Measurements from ENCODE around the gene TMED1. TPM values are rescaled to one million over a fixed set of nuclear protein-coding genes. Genes with fewer than 3 reads are reported as not detected.
"Not testable (repeated sequence)": the region's sequence is repeated elsewhere in the genome, so short reads cannot be mapped to it uniquely, and the experiment has no call there.

Gene TMED1
- total and polyA plus RNA-seq, 2 experiments from 2014 or later, result 65.0 to 95.4 TPM

GRCh38 chr19:10862561-10863106, 26.6 kb upstream of the TMED1 start:
- Histone ChIP-seq H4K20me1 (ENCODE audit: insufficient read depth, poor library complexity, severe bottlenecking) (no peaks in the 10 kb centered on the region), H3K79me2 (no peaks in the 10 kb centered on the region), H3K9me3 (ENCODE audit: low read depth) (no peaks in the 10 kb centered on the region), H3K27ac (peak overlapping the region; percentile 73), H3K4me3 (no peak overlapping the region), H2AFZ (no peak overlapping the region), H3K4me2 (peak overlapping the region; percentile 20), H3K36me3 (replicated peaks; ENCODE audit: insufficient read depth, low read depth) (no peaks in the 10 kb centered on the region), H3K4me1 (ENCODE audit: insufficient read depth) (no peaks in the 10 kb centered on the region), H3K9me2 (replicated peaks; ENCODE audit: insufficient read depth) (no peaks in the 10 kb centered on the region), H3K27me3 (no peaks in the 10 kb centered on the region)
- TF ChIP-seq EZH2 (IDR thresholded peaks at IDR 0.05; ENCODE audit: borderline replicate concordance), result no peak
- TF ChIP-seq CTCF (IDR thresholded peaks at IDR 0.05; ENCODE audit: poor library complexity), result no peak
- TF ChIP-seq EZH2phosphoT487 (IDR thresholded peaks at IDR 0.05; ENCODE audit: low read depth, severe bottlenecking, unreplicated experiment), result no peak
- DNase-seq (ENCODE audit: low spot score), result no peak
- WGBS (ENCODE audit: low lambda C conversion rate, missing lambda C conversion rate), result 94% methylated on average over 6 of the region's 6 CpGs

GRCh38 chr19:10861103-10861651, 25.2 kb upstream of the TMED1 start:
- WGBS (ENCODE audit: low lambda C conversion rate, missing lambda C conversion rate), result 77% methylated on average over 7 of the region's 7 CpGs
- Histone ChIP-seq H3K79me2 (no peaks in the 10 kb centered on the region), H3K4me2 (no peak overlapping the region), H3K4me3 (no peak overlapping the region), H3K36me3 (replicated peaks; ENCODE audit: insufficient read depth, low read depth) (no peaks in the 10 kb centered on the region), H3K4me1 (ENCODE audit: insufficient read depth) (no peaks in the 10 kb centered on the region), H4K20me1 (ENCODE audit: insufficient read depth, poor library complexity, severe bottlenecking) (no peaks in the 10 kb centered on the region), H2AFZ (no peak overlapping the region), H3K27ac (no peak overlapping the region), H3K27me3 (no peaks in the 10 kb centered on the region), H3K9me3 (ENCODE audit: low read depth) (no peaks in the 10 kb centered on the region), H3K9me2 (replicated peaks; ENCODE audit: insufficient read depth) (no peaks in the 10 kb centered on the region)
- no peak for DNase-seq (ENCODE audit: low spot score)
- TF ChIP-seq CTCF (IDR thresholded peaks at IDR 0.05; ENCODE audit: poor library complexity) (peak; percentile 19), EZH2phosphoT487 (IDR thresholded peaks at IDR 0.05; ENCODE audit: low read depth, severe bottlenecking, unreplicated experiment) (no peak), EZH2 (IDR thresholded peaks at IDR 0.05; ENCODE audit: borderline replicate concordance) (no peak)

- H3K4me1 ChIP-seq (ENCODE audit: insufficient read depth), result no peaks in the 10 kb centered on the region
- DNase-seq (ENCODE audit: low spot score), result no peak
- no peaks in the 10 kb centered on the region for H3K9me2 ChIP-seq (replicated peaks; ENCODE audit: insufficient read depth)
- no peaks in the 10 kb centered on the region for H3K9me3 ChIP-seq (ENCODE audit: low read depth)
- no peaks in the 10 kb centered on the region for H3K36me3 ChIP-seq (replicated peaks; ENCODE audit: insufficient read depth, low read depth)
- TF ChIP-seq CTCF (IDR thresholded peaks at IDR 0.05; ENCODE audit: poor library complexity) (peak; percentile 63), EZH2phosphoT487 (IDR thresholded peaks at IDR 0.05; ENCODE audit: low read depth, severe bottlenecking, unreplicated experiment) (no peak), EZH2 (IDR thresholded peaks at IDR 0.05; ENCODE audit: borderline replicate concordance) (no peak)
- no peak overlapping the region for H3K4me3 ChIP-seq
- no peaks in the 10 kb centered on the region for H3K79me2 ChIP-seq
- H3K27ac ChIP-seq, result no peak overlapping the region
- H2AFZ ChIP-seq, result no peak overlapping the region
- H3K4me2 ChIP-seq, result no peak overlapping the region
- H3K27me3 ChIP-seq, result no peaks in the 10 kb centered on the region
- 48% methylated on average over 4 of the region's 4 CpGs for WGBS (ENCODE audit: low lambda C conversion rate, missing lambda C conversion rate)
- no peaks in the 10 kb centered on the region for H4K20me1 ChIP-seq (ENCODE audit: insufficient read depth, poor library complexity, severe bottlenecking)
These were observed 22.3 kb upstream of the TMED1 start for GRCh38 chr19:10858204-10858828.

GRCh38 chr19:10856899-10857298, 20.9 kb upstream of the TMED1 start:
- H3K27ac ChIP-seq; DNase-seq (ENCODE audit: low spot score); H3K4me3 ChIP-seq; H2AFZ ChIP-seq; H3K9me2 ChIP-seq (replicated peaks; ENCODE audit: insufficient read depth); H3K9me3 ChIP-seq (ENCODE audit: low read depth); H3K36me3 ChIP-seq (replicated peaks; ENCODE audit: insufficient read depth, low read depth); H4K20me1 ChIP-seq (ENCODE audit: insufficient read depth, poor library complexity, severe bottlenecking); H3K79me2 ChIP-seq; H3K4me1 ChIP-seq (ENCODE audit: insufficient read depth); H3K27me3 ChIP-seq; H3K4me2 ChIP-seq: not testable (repeated sequence)
- WGBS (ENCODE audit: low lambda C conversion rate, missing lambda C conversion rate), result 93% methylated on average over 1 of the region's 1 CpG
